NB4 (cell line): Measurements from ENCODE around the gene ARMC3.

ENCODE experiments used
- DNase-seq: peaks from one replicate; pipeline ENCODE4 v3.0.0; 2010; ENCODE audit warnings: low read depth
- H3K4me3 ChIP-seq: one replicate; pipeline ENCODE4 v1.5.1; 2011; ENCODE audit warnings: mild to moderate bottlenecking, low read depth, low read length, moderate library complexity
- CTCF ChIP-seq: IDR thresholded peaks from one replicate; pipeline ENCODE4 v1.5.1; 2012; ENCODE audit warnings: low read depth, low read length
- MYC ChIP-seq: IDR thresholded peaks from 2 replicates; pipeline ENCODE4 v1.6.1; 2011; ENCODE audit warnings: low read depth, low read length
- POLR2A ChIP-seq: IDR thresholded peaks from 2 replicates; pipeline ENCODE4 v1.6.1; 2011; ENCODE audit warnings: mild to moderate bottlenecking; ENCODE audit not compliant: insufficient read length; ENCODE audit errors: extremely low read depth
- TF ChIP-seq, protein P1 (sequence below): IDR thresholded peaks from 2 replicates; pipeline ENCODE4 v1.6.1; 2011; ENCODE audit warnings: low read depth, low read length

The ARMC3 gene, protein sequence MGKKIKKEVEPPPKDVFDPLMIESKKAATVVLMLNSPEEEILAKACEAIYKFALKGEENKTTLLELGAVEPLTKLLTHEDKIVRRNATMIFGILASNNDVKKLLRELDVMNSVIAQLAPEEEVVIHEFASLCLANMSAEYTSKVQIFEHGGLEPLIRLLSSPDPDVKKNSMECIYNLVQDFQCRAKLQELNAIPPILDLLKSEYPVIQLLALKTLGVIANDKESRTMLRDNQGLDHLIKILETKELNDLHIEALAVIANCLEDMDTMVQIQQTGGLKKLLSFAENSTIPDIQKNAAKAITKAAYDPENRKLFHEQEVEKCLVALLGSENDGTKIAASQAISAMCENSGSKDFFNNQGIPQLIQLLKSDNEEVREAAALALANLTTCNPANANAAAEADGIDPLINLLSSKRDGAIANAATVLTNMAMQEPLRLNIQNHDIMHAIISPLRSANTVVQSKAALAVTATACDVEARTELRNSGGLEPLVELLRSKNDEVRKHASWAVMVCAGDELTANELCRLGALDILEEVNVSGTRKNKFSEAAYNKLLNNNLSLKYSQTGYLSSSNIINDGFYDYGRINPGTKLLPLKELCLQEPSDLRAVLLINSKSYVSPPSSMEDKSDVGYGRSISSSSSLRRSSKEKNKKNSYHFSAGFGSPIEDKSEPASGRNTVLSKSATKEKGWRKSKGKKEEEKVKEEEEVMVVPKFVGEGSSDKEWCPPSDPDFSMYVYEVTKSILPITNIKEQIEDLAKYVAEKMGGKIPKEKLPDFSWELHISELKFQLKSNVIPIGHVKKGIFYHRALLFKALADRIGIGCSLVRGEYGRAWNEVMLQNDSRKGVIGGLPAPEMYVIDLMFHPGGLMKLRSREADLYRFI

GRCh38 chr10:22927661-22928403 lies at the start of gene ARMC3:
TSS of gene ARMC3 (plus strand) at chr10:22928053. CDS start at chr10:22931997, 3,944 bp downstream.
- no peak within 1 kb of the TSS for H3K4me3 ChIP-seq
- TF ChIP-seq POLR2A = no peak
- TF ChIP-seq CTCF = no peak
- DNase-seq = no peak

GRCh38 chr10:22891797-22892196 lies 36.1 kb upstream of the ARMC3 start:
- H3K4me3 ChIP-seq = no peak overlapping the region
- no peak for TF ChIP-seq POLR2A
- TF ChIP-seq MYC = no peak
- no peak for TF ChIP-seq CTCF
- TF ChIP-seq, protein P1, sequence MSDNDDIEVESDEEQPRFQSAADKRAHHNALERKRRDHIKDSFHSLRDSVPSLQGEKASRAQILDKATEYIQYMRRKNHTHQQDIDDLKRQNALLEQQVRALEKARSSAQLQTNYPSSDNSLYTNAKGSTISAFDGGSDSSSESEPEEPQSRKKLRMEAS = no peak

DNA sequence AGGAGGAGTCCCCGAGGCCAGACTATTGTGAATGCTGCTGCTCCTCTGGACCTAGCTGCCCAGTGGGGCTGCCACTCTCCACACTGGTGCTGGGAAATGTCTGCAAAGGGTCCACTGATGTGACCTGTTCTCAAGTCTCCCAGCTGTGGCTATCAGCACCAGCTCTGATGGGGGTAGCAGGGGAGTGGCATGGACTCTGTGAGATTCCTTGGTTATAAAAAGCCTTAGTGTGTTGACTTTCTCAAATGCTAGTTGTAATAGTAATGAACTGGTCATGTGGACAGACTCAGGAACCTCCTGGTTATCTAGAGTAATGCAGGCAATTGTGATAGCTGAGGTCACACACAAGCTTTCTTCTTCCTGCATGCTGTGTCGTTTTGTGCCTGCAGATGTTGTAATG lies 34.1 kb upstream of the ARMC3 start:
- no peak for TF ChIP-seq MYC
- TF ChIP-seq POLR2A = no peak
- TF ChIP-seq, protein P1 = no peak
- no peak for TF ChIP-seq CTCF
- no peak for DNase-seq
- no peak overlapping the region for H3K4me3 ChIP-seq

More at GRCh38 chr10:22891797-22892196, 36.1 kb upstream of the ARMC3 start:
- DNase-seq = no peak

GRCh38 chr10:22894714-22895113 lies 33.1 kb upstream of the ARMC3 start:
- no peak overlapping the region for H3K4me3 ChIP-seq
- DNase-seq = peak; percentile 1
- TF ChIP-seq POLR2A (no peak), CTCF (no peak), MYC (no peak)
- TF ChIP-seq, protein P1 = no peak

DNA sequence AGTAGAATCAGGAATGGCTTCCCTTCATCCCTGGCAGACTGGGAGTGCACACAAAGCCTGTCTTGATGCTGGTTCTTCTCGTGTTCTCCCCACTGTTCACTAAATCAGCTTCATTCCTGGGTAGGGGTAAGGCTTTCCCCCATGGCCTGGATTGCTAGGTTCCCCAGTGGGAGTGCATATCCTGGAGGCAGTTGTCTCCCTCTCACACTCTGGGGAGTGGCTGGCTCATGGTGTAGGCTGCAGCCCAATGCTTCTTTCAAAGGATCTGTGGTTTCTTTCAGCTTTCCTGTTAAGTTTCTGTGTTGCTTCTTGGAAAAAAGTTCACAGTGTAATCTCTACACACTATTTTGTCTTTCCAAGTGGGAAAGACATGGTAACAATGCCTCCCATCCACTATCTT lies 32.6 kb upstream of the ARMC3 start:
- TF ChIP-seq, protein P1 = no peak
- TF ChIP-seq POLR2A = no peak
- no peak for TF ChIP-seq CTCF
- TF ChIP-seq MYC = no peak
- no peak overlapping the region for H3K4me3 ChIP-seq
- no peak for DNase-seq
